Stimulated activated CD4-positive, alpha-beta T cell treated with anti-CD3 and anti-CD28 coated beads, TNF-alpha, amount 100 ng/mL, for 4 hours (primary cell): ENCODE data around the gene LAMC3.

Experiments
- DNase-seq, 3 experiments: peaks; one replicate each; pipeline ENCODE4 v3.0.0-alpha.2; 2020; ENCODE audit warnings: low read depth in 3 of 3

LAMC3 gene

DNA sequence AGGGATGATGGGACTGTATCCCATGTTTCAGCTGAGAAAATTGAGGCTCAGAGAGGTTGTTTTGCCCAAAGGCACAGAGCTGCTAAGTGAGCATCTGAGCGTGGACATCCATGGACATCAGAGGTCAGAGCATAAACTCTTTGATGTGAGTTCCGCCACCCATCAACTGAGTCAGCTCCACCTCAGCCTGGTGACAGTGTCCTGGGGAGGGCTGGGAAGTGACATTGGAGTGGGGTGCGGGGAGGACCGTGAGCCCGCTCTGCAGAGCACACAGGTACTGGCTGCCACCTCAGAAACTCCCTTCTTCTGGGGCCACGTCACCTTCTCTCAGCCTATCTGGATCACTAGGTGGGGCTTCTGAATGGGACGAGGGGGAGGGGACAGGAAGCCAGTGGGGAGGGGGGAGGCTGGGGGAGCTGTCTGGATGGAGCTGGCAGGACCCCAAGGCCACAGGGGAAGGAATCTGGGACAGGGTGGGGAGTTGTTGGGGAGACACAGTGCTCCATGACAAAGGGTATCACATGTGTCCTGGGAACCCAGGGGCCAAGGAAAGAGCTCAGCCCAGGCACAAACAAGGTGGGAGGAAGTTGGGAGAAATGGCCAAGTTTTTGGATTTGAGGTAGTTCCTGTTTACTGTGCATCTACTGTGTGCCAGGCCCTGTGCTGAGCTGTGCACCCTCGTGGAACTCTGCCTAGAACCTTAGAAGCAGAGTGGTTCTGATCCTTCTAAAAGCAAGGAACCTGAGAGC is 2.5 kb downstream of the LAMC3 start:
- DNase-seq: no peak

DNA sequence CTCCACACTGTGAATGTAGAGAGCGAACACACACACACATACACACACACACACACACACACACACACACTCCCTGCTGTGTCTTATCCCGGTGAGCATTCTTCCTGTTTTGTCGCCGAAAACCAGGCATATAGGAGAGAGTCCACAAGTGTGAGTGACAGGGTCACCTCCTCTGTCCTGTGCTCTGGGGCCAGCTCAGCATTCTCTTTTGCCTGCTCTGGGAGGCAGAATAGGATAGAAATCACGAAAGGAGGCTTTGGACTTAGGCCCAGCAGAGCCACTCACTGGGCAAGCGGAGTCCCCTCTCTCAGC is 3.0 kb downstream of the LAMC3 start:
- no peak for DNase-seq

DNA sequence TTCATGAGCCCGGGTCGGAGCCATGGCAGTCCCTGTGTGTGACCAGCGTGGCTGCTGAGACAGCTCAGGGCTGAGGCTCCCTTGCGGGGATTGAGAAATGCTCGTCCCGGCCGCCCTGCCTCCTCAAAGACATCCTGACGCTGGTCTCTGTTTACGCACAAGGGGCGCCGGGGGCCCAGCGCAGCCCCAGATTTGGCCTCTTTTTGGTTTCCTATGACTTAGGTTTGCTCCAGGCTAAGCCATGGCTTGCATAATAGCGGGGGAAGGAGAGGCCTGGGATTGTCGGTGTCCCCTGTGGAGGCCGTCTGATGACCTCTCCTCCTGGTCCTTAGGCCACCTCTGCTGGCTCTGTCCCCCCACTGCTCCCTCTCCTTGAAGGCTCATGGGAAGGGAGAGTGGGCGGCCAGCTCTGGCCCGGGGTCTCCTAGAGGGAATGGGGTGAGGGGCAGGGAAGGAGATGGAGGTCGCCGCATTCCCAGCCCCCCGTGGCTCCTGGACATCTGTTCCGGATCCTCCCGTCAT is 3.5 kb downstream of the LAMC3 start:
- no peak for DNase-seq

DNA sequence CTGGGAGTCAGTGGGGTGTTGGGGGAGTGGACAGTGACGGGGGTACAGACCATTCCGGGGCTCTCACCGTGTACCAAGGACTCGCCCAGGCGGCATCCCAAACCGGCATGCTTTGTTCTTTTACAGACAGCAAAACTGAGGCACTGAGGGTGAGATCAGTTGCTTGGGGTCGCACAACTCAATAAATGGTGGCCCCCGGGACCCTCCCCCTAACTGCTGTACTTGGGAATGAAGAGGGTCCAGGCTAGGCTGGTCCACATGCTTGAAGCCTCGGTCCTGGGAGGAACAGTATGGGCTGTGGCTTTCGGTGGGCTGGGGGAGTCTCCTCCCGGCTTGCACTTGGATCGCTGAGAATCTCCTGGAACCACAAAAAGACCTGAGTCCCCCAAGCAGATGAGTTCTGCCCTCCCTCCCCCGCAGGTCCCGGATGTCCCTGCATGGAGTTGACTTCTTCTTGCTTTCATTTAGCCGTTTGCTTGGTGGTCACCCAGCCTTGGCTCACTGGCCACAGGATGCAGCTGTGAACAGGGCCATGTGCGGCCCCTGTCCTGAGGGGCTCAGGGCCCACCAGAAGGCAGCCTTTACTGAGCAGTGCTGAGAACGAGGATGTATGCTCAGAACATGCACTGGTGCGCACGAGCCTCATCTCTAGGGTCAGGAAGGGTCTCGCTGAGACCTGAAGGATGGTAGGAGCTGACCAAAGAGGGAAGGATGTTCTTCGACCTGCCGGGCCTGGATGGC is 4.2 kb downstream of the LAMC3 start:
- no peak for DNase-seq

DNA sequence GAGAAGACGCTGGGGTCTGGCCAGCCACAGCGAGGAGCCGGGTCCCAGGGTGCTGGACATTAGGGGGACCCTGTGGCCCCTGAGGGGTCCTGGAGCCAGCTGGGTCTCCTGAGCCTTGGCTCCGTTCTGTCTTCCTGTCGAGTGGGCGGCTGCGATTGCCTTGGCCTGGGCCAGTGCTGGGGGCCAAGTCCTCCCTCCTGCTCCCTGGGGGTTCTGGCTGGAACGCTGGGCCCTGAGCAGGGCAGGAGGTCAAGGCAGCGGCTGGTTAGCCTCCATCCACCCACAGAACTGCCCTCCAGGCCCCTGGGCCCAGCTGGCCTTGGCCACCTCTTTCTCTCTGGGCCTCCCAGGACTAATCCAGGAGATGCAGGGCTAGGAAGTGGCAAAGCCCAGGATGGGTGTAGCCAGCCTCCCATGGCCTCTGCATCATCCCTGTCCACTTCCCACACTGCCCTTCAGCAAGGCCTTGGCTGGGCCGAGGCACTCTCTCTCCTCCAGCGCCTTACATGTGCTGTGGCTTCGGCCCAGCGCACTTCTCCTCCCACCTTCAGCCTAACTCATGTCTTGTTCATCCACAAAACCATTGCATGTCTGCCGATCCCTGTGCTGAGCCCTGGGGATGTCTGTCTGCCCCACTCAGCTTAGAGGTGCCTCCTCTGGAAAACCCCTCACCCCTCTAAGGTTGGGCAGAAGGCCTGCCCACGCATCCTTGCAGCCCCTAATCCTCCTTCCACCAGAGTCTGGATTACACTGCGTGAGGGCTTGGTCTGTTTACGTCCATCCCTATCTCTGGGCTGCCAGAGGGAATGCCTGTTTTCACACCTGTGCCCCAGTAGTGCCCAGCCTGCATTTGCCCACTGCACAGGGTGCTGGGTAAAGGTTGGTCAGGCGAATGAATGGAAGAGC is 5.0 kb downstream of the LAMC3 start:
- DNase-seq: no peak

DNA sequence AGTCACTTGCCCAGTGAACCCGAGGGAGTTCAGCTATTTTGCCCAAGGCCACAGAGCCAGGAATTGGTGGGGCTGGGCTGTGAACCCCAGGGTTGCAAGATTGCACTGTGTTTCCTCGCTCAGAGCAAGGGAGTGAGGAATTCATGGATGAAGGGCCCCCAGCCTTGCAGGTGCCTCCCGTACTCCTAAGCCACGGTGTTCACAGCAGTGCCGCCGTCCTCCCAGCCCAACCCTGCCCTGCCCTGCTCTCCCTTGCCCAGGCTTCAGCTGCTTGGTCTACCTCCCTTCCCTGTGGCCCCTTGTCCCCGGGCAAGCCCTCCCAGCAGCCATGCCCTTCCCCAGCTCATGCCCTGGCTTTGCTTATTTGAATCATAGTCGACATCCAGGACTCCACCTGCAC is 6.1 kb downstream of the LAMC3 start:
- DNase-seq: no peak

DNA sequence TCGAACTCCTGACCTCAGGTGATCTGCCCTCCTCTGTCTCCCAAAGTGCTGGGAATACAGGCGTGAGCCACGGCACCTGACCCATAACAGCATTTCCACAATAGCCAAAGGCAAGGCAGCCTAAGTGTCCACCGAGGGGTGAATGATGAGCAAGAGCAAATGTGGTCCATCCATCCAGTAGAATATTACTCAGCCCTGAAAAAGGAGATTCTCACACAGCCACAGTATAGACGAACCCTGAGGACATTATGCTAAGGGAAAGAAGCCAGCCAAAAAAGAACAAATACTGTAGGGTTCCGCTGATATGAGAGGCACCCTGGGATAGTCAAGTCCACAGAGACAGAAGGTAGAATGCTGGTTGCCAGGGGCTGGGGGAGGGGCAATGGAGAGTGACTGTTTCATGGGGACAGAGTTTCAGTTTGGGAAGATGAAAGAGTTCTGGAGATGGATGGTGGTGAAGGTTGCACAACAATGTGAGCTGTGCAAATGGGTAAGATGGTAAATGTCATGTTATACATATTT is 7.0 kb downstream of the LAMC3 start:
- DNase-seq: no peak

DNA sequence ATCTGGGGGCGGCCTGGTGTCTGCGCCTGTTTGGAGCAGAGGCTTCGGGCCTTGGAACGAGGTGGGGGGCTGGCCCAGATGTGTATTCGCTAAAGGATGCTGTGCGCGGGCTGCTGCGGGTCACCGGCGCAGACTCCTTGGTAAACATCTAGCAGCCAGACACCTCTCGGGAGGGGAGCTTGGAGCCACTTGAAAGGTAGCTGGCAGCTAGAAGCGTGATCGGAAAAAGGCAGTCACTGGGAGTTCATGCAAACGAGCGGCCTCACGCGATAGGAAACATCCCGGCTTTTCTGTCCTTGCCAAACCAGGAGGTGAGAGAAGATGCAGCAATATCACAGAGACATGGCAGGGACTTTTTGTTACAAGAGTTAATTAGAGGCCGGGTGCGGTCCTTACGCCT is 8.1 kb downstream of the LAMC3 start:
- DNase-seq: no peak

DNA sequence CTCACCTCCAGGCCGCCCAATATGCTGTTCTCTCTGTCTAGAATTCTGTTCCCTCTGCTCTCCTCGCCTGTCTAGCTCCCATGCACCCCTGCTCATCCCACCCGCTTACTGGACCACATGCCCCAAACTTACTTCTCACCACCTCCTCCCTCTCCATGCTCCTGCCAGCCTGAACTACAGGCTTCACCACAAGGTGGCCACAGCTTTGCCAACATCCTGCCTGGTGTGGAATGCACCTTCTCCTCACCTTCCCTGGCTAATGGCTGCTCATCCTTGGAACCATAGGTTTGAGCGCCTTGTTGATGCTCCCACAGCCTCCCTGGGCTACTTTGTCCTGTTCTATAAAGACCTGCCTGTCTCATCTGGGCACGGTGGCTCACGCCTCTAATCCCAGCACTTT is 9.6 kb downstream of the LAMC3 start:
- DNase-seq: no peak

DNA sequence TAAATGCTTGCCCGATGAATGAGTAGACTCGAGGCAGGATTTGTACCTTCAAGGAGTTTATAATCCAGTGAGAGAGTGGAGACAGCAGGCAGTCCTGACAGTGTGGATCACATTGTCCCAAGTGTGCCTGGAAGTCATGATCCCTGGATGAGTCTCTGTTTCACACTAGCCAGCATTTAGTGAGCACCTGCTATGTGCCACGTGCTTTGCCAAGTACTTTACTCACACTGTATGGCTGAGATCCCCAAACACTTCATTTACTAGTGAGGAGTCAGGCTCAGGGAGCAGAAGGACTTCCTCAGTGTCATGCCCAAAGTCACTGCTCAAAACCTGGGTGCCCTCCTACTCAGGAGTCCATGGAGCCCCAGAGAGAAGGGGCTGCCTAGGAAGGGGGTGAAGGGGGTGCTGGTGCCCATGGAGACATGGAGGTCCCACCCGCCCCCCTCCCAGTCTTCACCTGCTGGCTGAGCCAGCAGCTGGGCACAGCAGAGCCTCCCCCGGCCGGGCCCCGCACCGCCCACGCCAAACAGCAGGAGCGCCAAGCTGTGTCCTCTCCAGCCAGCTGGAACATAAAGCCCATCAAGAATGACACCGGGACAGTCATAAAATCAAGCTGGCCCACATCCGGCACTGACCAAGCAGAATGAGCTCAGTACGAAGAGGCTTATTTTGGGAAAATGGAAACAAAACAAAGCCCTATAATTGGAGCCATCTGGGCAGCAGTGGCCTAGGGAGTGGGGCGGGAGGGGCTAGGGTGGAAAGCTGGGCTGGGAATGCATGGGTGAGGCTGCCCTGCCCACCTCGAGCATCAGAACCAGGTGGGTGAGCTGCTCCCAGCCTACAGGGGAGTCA is 10.6 kb downstream of the LAMC3 start:
- no peak for DNase-seq

DNA sequence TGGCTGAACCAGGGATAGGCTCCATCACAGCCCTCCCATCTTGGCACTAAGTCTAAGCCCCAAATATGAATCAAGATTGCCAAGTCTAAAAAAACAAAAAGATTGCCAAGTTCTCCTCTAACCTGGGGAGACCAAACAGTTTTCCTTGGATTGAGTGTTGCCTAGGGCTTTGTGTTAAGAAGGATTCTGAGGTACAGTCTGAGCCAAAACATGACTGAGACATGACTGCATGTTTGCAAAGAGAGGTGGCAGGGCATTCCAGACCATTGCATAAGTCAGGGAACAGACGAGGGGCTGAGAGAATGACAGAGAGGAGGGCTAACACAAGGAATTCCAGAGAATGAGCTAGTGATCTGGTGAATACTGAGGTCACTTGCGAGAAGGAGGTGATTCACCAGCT is 11.4 kb downstream of the LAMC3 start:
- no peak for DNase-seq

DNA sequence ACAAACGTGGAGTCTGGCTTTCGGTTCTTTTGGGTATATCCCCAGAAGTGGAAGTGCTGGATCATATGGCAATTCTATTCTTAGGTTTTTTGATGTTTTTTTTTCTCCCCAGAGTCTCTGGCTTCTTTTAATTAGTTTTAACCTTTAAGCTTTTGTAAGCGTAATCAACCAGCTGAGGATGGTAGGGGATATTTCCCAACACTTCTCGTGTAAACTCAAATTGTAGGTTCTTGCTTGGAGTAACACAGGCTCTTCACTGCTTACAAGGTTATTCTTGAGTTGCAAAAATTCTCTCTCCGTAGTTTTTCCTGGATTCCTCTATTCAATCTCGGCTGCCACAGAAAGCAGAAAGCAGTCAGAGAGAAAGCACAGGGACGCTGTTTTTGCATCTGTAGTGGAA is 11.9 kb downstream of the LAMC3 start:
- DNase-seq: no peak

DNA sequence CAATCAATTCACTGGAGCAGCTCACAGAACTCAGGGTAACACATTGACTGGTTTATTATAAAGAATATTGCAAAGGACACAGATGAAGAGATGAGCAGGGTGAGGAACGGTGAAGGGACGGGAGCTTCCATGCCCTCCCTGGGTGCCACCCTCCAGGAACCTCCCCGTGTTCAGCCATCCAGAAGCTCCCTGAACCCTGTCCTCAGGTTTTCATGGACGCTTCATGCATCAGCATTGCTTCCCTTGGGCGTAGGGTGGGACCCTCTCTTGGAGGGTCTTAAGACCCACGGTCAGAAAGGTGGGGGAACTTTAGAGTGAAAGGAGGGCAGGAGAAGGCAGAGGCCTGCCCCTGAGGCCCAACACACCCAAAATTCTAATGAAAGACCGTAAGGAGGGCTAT is 12.8 kb downstream of the LAMC3 start:
- DNase-seq: no peak

DNA sequence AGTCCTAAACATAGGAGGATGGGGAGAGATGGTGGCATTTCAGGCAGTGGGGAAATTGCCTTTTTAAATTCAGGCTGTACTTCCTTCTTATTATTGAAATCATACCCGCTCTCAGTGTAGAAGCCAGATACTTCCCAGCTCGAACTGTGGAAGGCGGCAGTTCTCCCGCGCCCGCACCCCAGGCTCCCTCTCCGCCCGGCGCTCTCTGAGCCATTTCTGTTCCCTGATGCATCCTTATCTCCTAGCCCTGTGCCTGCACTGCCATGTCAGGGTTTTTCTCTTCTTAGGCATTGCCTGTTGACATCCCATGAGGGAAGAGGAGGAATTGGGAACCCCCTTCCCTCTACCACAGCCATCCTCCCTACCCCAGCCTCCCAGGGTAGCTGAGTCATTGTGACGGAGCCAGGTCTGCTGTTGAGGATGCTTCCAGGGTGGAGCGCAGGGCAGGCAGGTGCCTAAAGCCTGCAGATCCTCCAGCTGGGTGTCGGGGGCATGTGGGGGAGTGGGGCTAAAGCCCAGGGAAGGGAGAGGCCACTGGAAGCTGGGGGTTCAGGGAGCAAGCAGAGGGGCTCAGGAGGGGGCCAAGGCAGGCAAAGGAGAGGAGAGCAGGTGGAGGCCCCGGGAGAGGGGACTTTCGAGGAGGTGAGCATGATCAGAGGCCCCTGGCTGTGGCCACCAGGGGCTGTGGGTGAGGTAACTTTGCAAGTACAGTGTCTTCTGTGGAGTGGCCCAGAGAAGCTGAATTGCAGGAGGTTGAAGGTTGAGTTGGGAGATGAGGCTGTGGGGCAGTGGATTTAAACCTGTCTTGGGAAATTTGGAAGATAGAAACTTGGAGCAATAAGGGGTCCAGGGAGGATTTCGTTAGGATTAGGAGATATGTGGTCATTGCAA is 16.2 kb downstream of the LAMC3 start:
- DNase-seq: no peak

DNA sequence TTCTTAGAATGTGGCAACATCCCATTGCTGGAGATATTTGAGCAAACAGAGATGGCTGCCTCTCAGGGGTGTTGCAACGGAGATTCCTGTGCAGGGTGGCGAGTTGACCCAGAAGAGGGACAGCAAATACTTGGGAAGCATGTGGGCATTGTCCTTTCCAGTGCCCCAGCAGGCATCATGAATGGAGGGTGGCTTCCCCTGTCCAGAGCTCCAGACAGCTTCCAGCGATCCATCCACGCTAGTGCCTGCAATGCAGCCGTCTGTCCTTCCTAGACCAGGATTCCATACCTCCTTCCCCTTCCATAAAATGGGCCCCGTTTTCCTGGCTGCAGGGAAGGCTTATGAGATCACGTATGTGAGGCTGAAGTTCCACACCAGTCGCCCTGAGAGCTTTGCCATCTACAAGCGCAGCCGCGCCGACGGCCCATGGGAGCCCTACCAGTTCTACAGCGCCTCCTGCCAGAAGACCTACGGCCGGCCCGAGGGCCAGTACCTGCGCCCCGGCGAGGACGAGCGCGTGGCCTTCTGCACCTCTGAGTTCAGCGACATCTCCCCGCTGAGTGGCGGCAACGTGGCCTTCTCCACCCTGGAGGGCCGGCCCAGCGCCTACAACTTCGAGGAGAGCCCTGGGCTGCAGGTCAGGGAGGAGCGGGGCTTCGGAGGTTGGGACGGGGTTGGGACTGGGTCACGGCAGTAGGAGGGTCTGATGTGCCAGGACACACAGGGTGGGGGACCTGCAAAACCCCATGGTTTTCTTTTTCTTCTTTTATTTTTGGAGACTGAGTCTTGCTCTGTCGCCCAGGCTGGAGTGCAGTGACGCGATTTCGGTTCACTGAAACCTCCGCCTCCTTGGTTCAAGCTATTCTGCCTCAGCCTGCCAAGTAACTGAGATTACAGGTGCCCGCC is 17.2 kb downstream of the LAMC3 start:
- no peak for DNase-seq

DNA sequence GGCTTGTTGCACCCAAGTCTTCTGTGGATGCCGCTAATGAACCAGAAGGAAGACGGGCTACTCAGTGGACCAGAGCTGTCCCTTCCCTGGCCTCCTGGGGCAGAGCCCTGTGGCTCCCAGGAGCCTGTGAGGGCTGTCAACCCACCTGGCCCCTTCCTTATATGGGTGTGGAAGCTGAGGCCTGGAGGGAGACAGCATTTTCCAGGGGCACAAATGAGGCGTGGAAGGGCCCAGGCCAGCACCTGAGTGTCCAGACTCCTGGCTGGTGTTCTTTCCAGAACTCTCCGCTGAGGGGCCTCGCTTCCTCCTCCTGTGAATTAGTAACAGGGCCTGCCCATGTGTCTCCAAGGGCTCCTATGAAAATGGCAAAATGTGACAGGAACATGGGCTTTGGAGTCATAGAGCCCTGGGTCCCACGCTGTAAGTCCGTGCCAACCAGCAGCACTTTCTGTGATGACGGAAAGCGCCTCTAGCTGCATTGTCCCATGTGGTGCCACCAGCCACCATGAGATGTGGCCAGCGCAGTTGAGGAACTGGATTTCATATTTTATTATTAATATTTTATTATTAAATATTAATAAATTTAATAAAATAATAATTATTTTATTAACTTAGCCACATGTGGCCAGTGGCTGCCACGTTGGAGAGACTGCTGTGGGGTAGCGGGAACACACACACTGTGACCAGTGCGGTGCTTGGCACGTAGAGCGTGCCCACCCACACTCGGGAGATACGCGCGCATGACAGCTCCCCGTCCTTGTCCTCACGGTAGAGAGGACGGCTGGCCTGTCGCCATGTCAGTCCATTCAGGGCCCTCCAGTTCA is 18.3 kb downstream of the LAMC3 start:
- DNase-seq: no peak

DNA sequence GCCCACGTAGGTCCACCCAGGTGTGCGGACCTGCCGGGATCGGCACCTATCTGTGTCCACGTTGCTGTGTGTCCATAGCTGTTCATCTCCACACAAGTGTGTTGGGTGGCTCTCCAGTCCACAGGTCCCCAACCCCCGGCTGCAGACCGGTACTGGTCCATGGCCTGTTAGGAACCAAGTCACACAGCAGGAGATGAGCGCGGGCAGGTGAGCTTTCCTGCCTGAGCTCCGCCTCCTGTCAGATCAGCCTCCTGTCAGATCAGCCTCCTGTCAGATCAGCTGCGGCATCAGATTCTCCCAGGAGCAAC is 18.9 kb downstream of the LAMC3 start:
- no peak for DNase-seq

DNA sequence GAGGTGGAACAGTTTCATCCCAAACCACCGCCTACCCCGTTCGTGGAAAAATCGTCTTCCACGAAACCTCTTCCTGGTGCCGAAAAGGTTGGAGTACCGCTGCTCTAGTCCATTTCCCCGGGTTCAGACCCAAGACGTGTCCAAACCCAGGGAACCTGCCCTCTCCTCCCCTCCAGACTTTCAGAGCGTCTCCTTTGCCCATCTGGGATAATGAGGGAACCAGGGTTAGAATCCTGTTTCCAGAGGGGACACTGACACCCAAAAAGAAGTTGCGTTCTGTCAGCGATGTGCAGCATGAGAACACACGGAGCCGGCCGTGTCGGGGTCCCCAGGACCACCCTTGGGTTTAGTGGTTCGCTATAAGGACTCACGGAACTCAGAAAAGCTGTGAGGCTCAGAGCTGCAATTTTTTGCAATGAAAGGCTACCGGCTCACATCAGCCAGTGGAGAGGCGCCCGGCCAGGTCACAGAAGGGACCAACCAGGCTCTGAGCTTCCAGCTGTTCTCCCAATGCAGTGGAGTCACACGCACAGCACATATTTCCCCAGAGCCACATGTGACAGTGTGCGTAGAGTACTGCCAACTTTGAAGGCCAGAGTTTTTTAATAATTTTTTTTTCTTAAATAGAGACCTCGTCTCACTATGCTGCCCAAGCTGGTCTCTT is 19.4 kb downstream of the LAMC3 start:
- DNase-seq: no peak
